Measurements from ENCODE around the gene GAGE2A. TPM values are rescaled to one million over a fixed set of nuclear protein-coding genes. Genes with fewer than 3 reads are reported as not detected.
"Not testable (repeated sequence)": the region's sequence is repeated elsewhere in the genome, so short reads cannot be mapped to it uniquely, and the experiment has no call there.

Gene GAGE2A
- total RNA-seq = not detected

GRCh38 chrX:49589196-49589595 lies at the start of gene GAGE2A:
Gene GAGE2A (plus strand): TSS chrX:49589496. CDS start chrX:49590651, 1,155 bp downstream.
- H3K4me3 ChIP-seq; H3K27ac ChIP-seq; H3K36me3 ChIP-seq; H3K9me3 ChIP-seq; H3K27me3 ChIP-seq; H3K4me1 ChIP-seq; DNase-seq (ENCODE audit: low spot score in 2 of 2); intact Hi-C loops (cut with DNase I; ENCODE audit: low total_unique reads): not testable (repeated sequence)

- H3K4me1 ChIP-seq; intact Hi-C loops (cut with DNase I; ENCODE audit: low total_unique reads); H3K36me3 ChIP-seq; DNase-seq (ENCODE audit: low spot score in 2 of 2); H3K27me3 ChIP-seq; H3K27ac ChIP-seq; H3K9me3 ChIP-seq; H3K4me3 ChIP-seq: not testable (repeated sequence)
These were observed 47.9 kb upstream of the GAGE2A start, which contains the start of gene GAGE12D for GRCh38 chrX:49541433-49541832. Gene GAGE12D (plus strand): TSS chrX:49541733. CDS start chrX:49542888, 1,155 bp downstream.

DNA sequence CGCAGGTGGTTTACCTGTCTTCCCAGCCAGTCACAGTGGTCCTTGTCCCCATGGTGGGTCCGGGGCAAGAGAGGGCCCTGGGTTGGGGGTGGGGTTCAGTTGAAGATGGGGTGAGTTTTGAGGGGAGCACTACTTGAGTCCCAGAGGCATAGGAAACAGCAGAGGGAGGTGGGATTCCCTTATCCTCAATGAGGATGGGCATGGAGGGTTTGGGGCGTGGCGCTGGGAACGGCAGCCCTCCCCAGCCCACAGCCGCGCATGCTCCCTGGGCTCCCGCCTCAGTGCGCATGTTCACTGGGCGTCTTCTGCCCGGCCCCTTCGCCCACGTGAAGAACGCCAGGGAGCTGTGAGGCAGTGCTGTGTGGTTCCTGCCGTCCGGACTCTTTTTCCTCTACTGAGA lies 38.3 kb upstream of the GAGE2A start, which contains the start of gene GAGE12E:
TSS of gene GAGE12E (plus strand) at position 301 of the 400 bp plus-strand sequence. CDS start 1,155 bp downstream, outside the sequence.
- H3K27ac ChIP-seq; DNase-seq (ENCODE audit: low spot score in 2 of 2); H3K4me3 ChIP-seq; intact Hi-C loops (cut with DNase I; ENCODE audit: low total_unique reads); H3K9me3 ChIP-seq; H3K4me1 ChIP-seq; H3K36me3 ChIP-seq; H3K27me3 ChIP-seq: not testable (repeated sequence)

- H3K4me1 ChIP-seq; intact Hi-C loops (cut with DNase I; ENCODE audit: low total_unique reads); DNase-seq (ENCODE audit: low spot score in 2 of 2); H3K4me3 ChIP-seq; H3K27ac ChIP-seq; H3K9me3 ChIP-seq; H3K36me3 ChIP-seq; H3K27me3 ChIP-seq: not testable (repeated sequence)
These were observed 28.8 kb upstream of the GAGE2A start, which contains the start of gene GAGE12F for GRCh38 chrX:49560542-49560941. Gene GAGE12F (plus strand): TSS chrX:49560842. CDS start chrX:49561997, 1,155 bp downstream.

- H3K9me3 ChIP-seq; H3K36me3 ChIP-seq; intact Hi-C loops (cut with DNase I; ENCODE audit: low total_unique reads); H3K4me3 ChIP-seq; H3K27me3 ChIP-seq; H3K27ac ChIP-seq; H3K4me1 ChIP-seq: not testable (repeated sequence)
- peak in 1 of 2 donors; percentile 16 for DNase-seq (ENCODE audit: low spot score in 2 of 2)
These were observed 20.6 kb upstream of the GAGE2A start for GRCh38 chrX:49568728-49569127.

- H3K36me3 ChIP-seq; H3K27ac ChIP-seq; H3K9me3 ChIP-seq; H3K27me3 ChIP-seq; H3K4me3 ChIP-seq; intact Hi-C loops (cut with DNase I; ENCODE audit: low total_unique reads); DNase-seq (ENCODE audit: low spot score in 2 of 2); H3K4me1 ChIP-seq: not testable (repeated sequence)
These were observed 20.1 kb upstream of the GAGE2A start for GRCh38 chrX:49569152-49569551.

DNA sequence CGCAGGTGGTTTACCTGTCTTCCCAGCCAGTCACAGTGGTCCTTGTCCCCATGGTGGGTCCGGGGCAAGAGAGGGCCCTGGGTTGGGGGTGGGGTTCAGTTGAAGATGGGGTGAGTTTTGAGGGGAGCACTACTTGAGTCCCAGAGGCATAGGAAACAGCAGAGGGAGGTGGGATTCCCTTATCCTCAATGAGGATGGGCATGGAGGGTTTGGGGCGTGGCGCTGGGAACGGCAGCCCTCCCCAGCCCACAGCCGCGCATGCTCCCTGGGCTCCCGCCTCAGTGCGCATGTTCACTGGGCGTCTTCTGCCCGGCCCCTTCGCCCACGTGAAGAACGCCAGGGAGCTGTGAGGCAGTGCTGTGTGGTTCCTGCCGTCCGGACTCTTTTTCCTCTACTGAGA lies 19.2 kb upstream of the GAGE2A start, which contains the start of gene GAGE12G:
TSS of gene GAGE12G (plus strand) at position 301 of the 400 bp plus-strand sequence. CDS start 1,155 bp downstream, outside the sequence.
- DNase-seq (ENCODE audit: low spot score in 2 of 2); H3K4me3 ChIP-seq; H3K9me3 ChIP-seq; H3K4me1 ChIP-seq; H3K27me3 ChIP-seq; H3K36me3 ChIP-seq; H3K27ac ChIP-seq; intact Hi-C loops (cut with DNase I; ENCODE audit: low total_unique reads): not testable (repeated sequence)

DNA sequence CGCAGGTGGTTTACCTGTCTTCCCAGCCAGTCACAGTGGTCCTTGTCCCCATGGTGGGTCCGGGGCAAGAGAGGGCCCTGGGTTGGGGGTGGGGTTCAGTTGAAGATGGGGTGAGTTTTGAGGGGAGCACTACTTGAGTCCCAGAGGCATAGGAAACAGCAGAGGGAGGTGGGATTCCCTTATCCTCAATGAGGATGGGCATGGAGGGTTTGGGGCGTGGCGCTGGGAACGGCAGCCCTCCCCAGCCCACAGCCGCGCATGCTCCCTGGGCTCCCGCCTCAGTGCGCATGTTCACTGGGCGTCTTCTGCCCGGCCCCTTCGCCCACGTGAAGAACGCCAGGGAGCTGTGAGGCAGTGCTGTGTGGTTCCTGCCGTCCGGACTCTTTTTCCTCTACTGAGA lies 9.6 kb upstream of the GAGE2A start, which contains the start of gene GAGE12H:
TSS of gene GAGE12H (plus strand) at position 301 of the 400 bp plus-strand sequence. CDS start 1,155 bp downstream, outside the sequence.
- DNase-seq (ENCODE audit: low spot score in 2 of 2); H3K36me3 ChIP-seq; H3K27me3 ChIP-seq; H3K4me3 ChIP-seq; H3K9me3 ChIP-seq; H3K4me1 ChIP-seq; H3K27ac ChIP-seq; intact Hi-C loops (cut with DNase I; ENCODE audit: low total_unique reads): not testable (repeated sequence)

GRCh38 chrX:49589769-49590478 lies 628 bp downstream of the GAGE2A start:
- intact Hi-C loops (cut with DNase I; ENCODE audit: low total_unique reads); H3K9me3 ChIP-seq; H3K4me1 ChIP-seq; H3K27me3 ChIP-seq; H3K27ac ChIP-seq; H3K36me3 ChIP-seq; H3K4me3 ChIP-seq: not testable (repeated sequence)
- peak in 1 of 2 donors; percentile 48 for DNase-seq (ENCODE audit: low spot score in 2 of 2)

GRCh38 chrX:49590488-49590887 lies 1.2 kb downstream of the GAGE2A start:
- DNase-seq (ENCODE audit: low spot score in 2 of 2); H3K27ac ChIP-seq; intact Hi-C loops (cut with DNase I; ENCODE audit: low total_unique reads); H3K36me3 ChIP-seq; H3K4me1 ChIP-seq; H3K9me3 ChIP-seq; H3K27me3 ChIP-seq; H3K4me3 ChIP-seq: not testable (repeated sequence)

DNA sequence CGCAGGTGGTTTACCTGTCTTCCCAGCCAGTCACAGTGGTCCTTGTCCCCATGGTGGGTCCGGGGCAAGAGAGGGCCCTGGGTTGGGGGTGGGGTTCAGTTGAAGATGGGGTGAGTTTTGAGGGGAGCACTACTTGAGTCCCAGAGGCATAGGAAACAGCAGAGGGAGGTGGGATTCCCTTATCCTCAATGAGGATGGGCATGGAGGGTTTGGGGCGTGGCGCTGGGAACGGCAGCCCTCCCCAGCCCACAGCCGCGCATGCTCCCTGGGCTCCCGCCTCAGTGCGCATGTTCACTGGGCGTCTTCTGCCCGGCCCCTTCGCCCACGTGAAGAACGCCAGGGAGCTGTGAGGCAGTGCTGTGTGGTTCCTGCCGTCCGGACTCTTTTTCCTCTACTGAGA lies 9.4 kb downstream of the GAGE2A start, which contains the start of gene GAGE1:
TSS of gene GAGE1 (plus strand) at position 301 of the 400 bp plus-strand sequence. CDS start 1,155 bp downstream, outside the sequence.
- H3K4me1 ChIP-seq; DNase-seq (ENCODE audit: low spot score in 2 of 2); H3K27ac ChIP-seq; H3K9me3 ChIP-seq; H3K36me3 ChIP-seq; H3K27me3 ChIP-seq; H3K4me3 ChIP-seq; intact Hi-C loops (cut with DNase I; ENCODE audit: low total_unique reads): not testable (repeated sequence)

All from breast epithelium (tissue), 4 donors.